ENCODE measurements around the gene NUB1. TPM values are rescaled to one million over a fixed set of nuclear protein-coding genes. Genes with fewer than 3 reads are reported as not detected.
A peak's percentile ranks its signal among the peaks of the same experiment; 100 is the strongest.

NUB1 gene
- total and polyA plus RNA-seq, 4 donors: 33.2 to 62.2 (median 50.5) TPM

DNA sequence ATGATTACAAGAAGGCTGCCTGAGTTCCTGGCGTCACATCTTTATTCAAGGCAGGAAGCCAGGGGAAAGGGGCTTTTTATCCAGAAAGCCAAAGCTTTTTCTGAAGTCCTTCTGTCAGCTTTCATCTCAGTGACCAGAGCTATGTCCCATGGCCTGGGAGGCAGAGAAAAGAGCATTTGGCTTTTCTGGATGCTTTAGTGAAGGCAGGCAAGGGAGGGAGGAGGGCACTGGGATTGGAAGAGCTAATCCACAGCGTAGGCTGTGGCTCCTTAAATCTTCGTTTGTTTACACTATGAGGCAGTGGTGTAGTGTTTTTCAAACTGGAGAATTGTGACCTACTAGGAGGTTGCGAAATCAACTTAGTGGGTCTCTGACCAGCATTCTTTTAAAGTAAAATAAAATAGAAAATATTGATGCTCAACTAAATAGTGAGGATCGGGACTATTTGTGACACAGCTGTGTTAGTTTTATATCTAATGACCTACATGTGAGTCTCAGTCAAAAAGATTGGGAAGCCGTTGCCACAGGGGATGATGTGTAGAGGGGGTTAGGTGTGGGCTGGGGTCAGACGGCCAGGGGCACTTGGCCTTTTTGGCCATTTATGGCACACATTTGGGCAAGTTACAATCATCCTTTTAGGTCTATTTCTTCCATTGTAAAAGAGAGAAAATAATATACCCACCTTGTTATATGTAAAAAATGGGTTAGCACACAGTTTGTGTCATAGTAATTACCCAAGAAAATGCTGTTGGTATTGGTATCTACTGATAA lies 84.2 kb downstream of the NUB1 start:
- Histone ChIP-seq H3K9me3 (ENCODE audit: control insufficient read depth, insufficient read depth, low read length) (no peaks in the 10 kb centered on the region), H3K36me3 (ENCODE audit: control insufficient read depth, insufficient read depth, low read length) (no peaks in the 10 kb centered on the region), H3K4me1 (ENCODE audit: control insufficient read depth, insufficient read depth, low read length) (peaks cover 43% of the 10 kb centered on the region), H3K27me3 (ENCODE audit: control insufficient read depth, insufficient read depth, low read length) (no peaks in the 10 kb centered on the region), H3K27ac (ENCODE audit: low read depth, low read length) (peak overlapping the region; percentile 89), H3K4me3 (ENCODE audit: low read depth, low read length) (no peak overlapping the region)
- WGBS (ENCODE audit: insufficient coverage): 57% methylated on average over 2 of the region's 7 CpGs
- no peak for DNase-seq (ENCODE audit: low read depth in 4 of 6, low spot score in 6 of 6)

DNA sequence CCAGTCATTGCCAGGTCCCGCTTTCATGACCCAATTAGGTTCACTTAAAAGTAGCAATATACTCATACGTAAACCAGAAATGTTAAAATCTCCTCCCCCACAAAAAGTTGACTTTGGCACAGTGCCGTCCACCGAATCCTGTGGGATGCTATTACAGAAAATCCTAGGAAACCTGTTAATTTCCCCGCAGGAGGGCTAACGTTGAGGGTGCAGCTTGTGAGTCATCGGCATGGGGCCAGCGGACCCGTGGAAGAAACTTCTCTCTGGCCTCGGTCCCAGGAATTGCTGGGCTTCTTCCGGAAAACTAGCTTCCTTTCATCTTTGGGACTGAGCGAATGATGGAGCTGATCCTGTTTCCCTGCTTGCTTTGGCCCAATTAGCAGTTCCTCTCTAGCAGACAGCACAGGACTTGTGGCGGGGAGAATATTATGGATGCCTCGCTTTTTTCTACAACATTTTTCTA lies 84.9 kb downstream of the NUB1 start:
- H3K27ac ChIP-seq (ENCODE audit: low read depth, low read length): peak overlapping the region; percentile 89
- no peaks in the 10 kb centered on the region for H3K27me3 ChIP-seq (ENCODE audit: control insufficient read depth, insufficient read depth, low read length)
- H3K9me3 ChIP-seq (ENCODE audit: control insufficient read depth, insufficient read depth, low read length): no peaks in the 10 kb centered on the region
- H3K4me3 ChIP-seq (ENCODE audit: low read depth, low read length): no peak overlapping the region
- H3K36me3 ChIP-seq (ENCODE audit: control insufficient read depth, insufficient read depth, low read length): no peaks in the 10 kb centered on the region
- peaks cover 45% of the 10 kb centered on the region for H3K4me1 ChIP-seq (ENCODE audit: control insufficient read depth, insufficient read depth, low read length)
- WGBS (ENCODE audit: insufficient coverage): 68% methylated on average over 10 of the region's 14 CpGs
- peak in 1 of 6 donors; percentile 90 for DNase-seq (ENCODE audit: low read depth in 4 of 6, low spot score in 6 of 6)

GRCh38 chr7:151426904-151427704 lies 85.5 kb downstream of the NUB1 start:
- no peaks in the 10 kb centered on the region for H3K9me3 ChIP-seq (ENCODE audit: control insufficient read depth, insufficient read depth, low read length)
- no peaks in the 10 kb centered on the region for H3K36me3 ChIP-seq (ENCODE audit: control insufficient read depth, insufficient read depth, low read length)
- H3K27me3 ChIP-seq (ENCODE audit: control insufficient read depth, insufficient read depth, low read length): no peaks in the 10 kb centered on the region
- H3K27ac ChIP-seq (ENCODE audit: low read depth, low read length): peak overlapping the region; percentile 89
- peaks cover 45% of the 10 kb centered on the region for H3K4me1 ChIP-seq (ENCODE audit: control insufficient read depth, insufficient read depth, low read length)
- 85% methylated on average over 17 of the region's 23 CpGs for WGBS (ENCODE audit: insufficient coverage)
- no peak overlapping the region for H3K4me3 ChIP-seq (ENCODE audit: low read depth, low read length)
- DNase-seq (ENCODE audit: low read depth in 4 of 6, low spot score in 6 of 6): no peak

DNA sequence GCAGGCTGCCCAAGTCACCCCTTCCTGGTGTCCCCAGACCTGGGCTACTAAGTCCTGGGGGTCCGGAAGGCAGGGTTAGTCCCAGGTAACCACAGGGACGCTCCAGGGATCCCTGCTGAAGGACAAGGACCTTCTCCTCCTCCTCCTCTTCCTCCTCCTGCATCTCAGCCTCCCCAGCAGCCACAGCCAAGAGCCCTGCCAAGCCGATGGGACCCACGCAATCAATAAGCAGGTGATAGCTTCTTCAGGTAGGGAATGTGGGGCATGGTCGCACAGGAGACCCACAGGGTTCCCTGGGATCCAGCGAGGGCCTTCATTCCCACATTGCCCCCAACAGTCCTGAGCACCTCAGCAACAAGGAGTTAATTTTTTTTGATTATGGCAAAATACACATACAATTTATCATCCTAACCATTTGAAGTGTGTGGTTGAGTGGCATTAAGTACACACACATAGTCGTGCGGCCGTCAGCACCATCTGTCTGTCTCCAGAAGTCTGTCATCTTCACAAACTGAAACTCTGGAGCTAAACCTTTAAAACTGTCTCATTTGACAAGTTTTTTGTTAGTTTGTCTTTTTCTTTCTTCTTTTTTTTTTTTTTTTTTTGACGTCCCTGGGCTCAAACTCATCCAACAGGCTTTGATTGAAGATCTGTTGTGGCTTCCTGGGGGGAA lies 86.2 kb downstream of the NUB1 start:
- DNase-seq (ENCODE audit: low read depth in 4 of 6, low spot score in 6 of 6): peak in 1 of 6 donors; percentile 76
- Histone ChIP-seq H3K4me1 (ENCODE audit: control insufficient read depth, insufficient read depth, low read length) (peaks cover 45% of the 10 kb centered on the region), H3K36me3 (ENCODE audit: control insufficient read depth, insufficient read depth, low read length) (no peaks in the 10 kb centered on the region), H3K4me3 (ENCODE audit: low read depth, low read length) (no peak overlapping the region), H3K27ac (ENCODE audit: low read depth, low read length) (peak overlapping the region; percentile 89), H3K27me3 (ENCODE audit: control insufficient read depth, insufficient read depth, low read length) (no peaks in the 10 kb centered on the region), H3K9me3 (ENCODE audit: control insufficient read depth, insufficient read depth, low read length) (no peaks in the 10 kb centered on the region)
- 88% methylated on average over 4 of the region's 10 CpGs for WGBS (ENCODE audit: insufficient coverage)

Other genes with a start within 250 kb of the NUB1 start
- 1 to 10 TPM; 1.3 to 2.4 TPM for gene GBX1, start 174.1 kb upstream of the NUB1 start, total RNA-seq
- 1 to 10 TPM; 5.1 to 7.3 TPM for gene GBX1, start 174.1 kb upstream of the NUB1 start, polyA plus RNA-seq (ENCODE audit: insufficient read length in 2 of 2)
- not detected for gene ASB10, start 154.6 kb upstream of the NUB1 start, total RNA-seq
- gene ASB10, start 154.6 kb upstream of the NUB1 start, polyA plus RNA-seq (ENCODE audit: insufficient read length in 2 of 2): under 1 TPM in 1 of 2 donors, not detected in 1; 0.12 TPM
- gene H2BK1, start 131.3 kb upstream of the NUB1 start, total RNA-seq: not detected
- not detected for gene H2BK1, start 131.3 kb upstream of the NUB1 start, polyA plus RNA-seq (ENCODE audit: insufficient read length in 2 of 2)
- gene ABCF2, start 114.6 kb upstream of the NUB1 start, total RNA-seq: 10 to 100 TPM; 23.6 to 32.1 TPM
- gene ABCF2, start 114.6 kb upstream of the NUB1 start, polyA plus RNA-seq (ENCODE audit: insufficient read length in 2 of 2): 10 to 100 TPM; 35.8 to 38.3 TPM
- gene CHPF2, start 109.3 kb upstream of the NUB1 start, total RNA-seq: 10 to 100 TPM; 19.7 to 25.5 TPM
- gene CHPF2, start 109.3 kb upstream of the NUB1 start, polyA plus RNA-seq (ENCODE audit: insufficient read length in 2 of 2): 10 to 100 TPM; 21.8 to 25.3 TPM
- 100 to 1,000 TPM in 1 of 2 donors, 10 to 100 TPM in 1; 84.2 to 119 TPM for gene SMARCD3, start 93.1 kb upstream of the NUB1 start, total RNA-seq
- gene SMARCD3, start 93.1 kb upstream of the NUB1 start, polyA plus RNA-seq (ENCODE audit: insufficient read length in 2 of 2): 100 to 1,000 TPM; 298 TPM
- gene WDR86, start 68.2 kb downstream of the NUB1 start, total RNA-seq: 100 to 1,000 TPM in 1 of 2 donors, 10 to 100 TPM in 1; 34.4 to 139 TPM
- 10 to 100 TPM; 16.6 to 54.5 TPM for gene WDR86, start 68.2 kb downstream of the NUB1 start, polyA plus RNA-seq (ENCODE audit: insufficient read length in 2 of 2)
- gene CRYGN, start 98.3 kb downstream of the NUB1 start, total RNA-seq: 10 to 100 TPM in 1 of 2 donors, 1 to 10 TPM in 1; 1.4 to 10.3 TPM
- 1 to 10 TPM in 1 of 2 donors, under 1 TPM in 1; 0.55 to 3.0 TPM for gene CRYGN, start 98.3 kb downstream of the NUB1 start, polyA plus RNA-seq (ENCODE audit: insufficient read length in 2 of 2)
- 100 to 1,000 TPM; 106 to 134 TPM for gene RHEB, start 178.1 kb downstream of the NUB1 start, total RNA-seq
- gene RHEB, start 178.1 kb downstream of the NUB1 start, polyA plus RNA-seq (ENCODE audit: insufficient read length in 2 of 2): 100 to 1,000 TPM; 168 to 196 TPM